AG04449 (cell line): ENCODE measurements around the gene EML6.
A peak's percentile ranks its signal among the peaks of the same experiment; 100 is the strongest.

Source experiments
- CTCF ChIA-PET: fragments of 350-600 bp; formaldehyde crosslinking; extraction: SDS; loops from one replicate; lab custom pipeline; 2021; ENCODE audit warnings: antibody characterized with exemption; lab: Yijun Ruan, JAX
- POLR2A ChIA-PET: fragments of 400-600, 350-600 bp; formaldehyde crosslinking; extraction: SDS; loops from one replicate; lab custom pipeline; 2020; ENCODE audit warnings: antibody characterized with exemption, inconsistent platforms; lab: Yijun Ruan, JAX
- DNase-seq: peaks from one replicate; pipeline ENCODE4 v3.0.0-alpha.2; 2010; ENCODE audit warnings: low read depth, low spot score
- H3K4me3 ChIP-seq: 2 replicates; pipeline ENCODE4 v1.5.1; 2011; ENCODE audit warnings: low read depth, mild to moderate bottlenecking, control low read depth, low read length
- TF ChIP-seq, protein P1 (sequence below): IDR thresholded peaks from one replicate; pipeline ENCODE4 v1.5.1; 2011; ENCODE audit warnings: mild to moderate bottlenecking, moderate library complexity, low read length, control low read depth, inconsistent platforms; ENCODE audit not compliant: insufficient read depth; ENCODE audit errors: missing control alignments

The EML6 gene

GRCh38 chr2:55010915-55011314 is 287.5 kb downstream of the EML6 start:
- no peak for DNase-seq
- TF ChIP-seq, protein P1, sequence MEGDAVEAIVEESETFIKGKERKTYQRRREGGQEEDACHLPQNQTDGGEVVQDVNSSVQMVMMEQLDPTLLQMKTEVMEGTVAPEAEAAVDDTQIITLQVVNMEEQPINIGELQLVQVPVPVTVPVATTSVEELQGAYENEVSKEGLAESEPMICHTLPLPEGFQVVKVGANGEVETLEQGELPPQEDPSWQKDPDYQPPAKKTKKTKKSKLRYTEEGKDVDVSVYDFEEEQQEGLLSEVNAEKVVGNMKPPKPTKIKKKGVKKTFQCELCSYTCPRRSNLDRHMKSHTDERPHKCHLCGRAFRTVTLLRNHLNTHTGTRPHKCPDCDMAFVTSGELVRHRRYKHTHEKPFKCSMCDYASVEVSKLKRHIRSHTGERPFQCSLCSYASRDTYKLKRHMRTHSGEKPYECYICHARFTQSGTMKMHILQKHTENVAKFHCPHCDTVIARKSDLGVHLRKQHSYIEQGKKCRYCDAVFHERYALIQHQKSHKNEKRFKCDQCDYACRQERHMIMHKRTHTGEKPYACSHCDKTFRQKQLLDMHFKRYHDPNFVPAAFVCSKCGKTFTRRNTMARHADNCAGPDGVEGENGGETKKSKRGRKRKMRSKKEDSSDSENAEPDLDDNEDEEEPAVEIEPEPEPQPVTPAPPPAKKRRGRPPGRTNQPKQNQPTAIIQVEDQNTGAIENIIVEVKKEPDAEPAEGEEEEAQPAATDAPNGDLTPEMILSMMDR = no peak
- POLR2A ChIA-PET = no interaction called here
- H3K4me3 ChIP-seq = no peak overlapping the region
- CTCF ChIA-PET = interaction anchor here (0.9 to 11.4 kb wide), 5 partner anchors 9 to 164 kb away, joined by 3 to 109 read pairs (median 5); no protein-coding TSS in a partner anchor

GRCh38 chr2:55011831-55012671 is 288.6 kb downstream of the EML6 start:
- TF ChIP-seq, protein P1 = no peak
- no peak for DNase-seq
- no peak overlapping the region for H3K4me3 ChIP-seq
- CTCF ChIA-PET = interaction anchor here (0.9 to 11.4 kb wide), 6 partner anchors 10 to 164 kb away, joined by 3 to 109 read pairs (median 6); no protein-coding TSS in a partner anchor
- POLR2A ChIA-PET = no interaction called here

DNA sequence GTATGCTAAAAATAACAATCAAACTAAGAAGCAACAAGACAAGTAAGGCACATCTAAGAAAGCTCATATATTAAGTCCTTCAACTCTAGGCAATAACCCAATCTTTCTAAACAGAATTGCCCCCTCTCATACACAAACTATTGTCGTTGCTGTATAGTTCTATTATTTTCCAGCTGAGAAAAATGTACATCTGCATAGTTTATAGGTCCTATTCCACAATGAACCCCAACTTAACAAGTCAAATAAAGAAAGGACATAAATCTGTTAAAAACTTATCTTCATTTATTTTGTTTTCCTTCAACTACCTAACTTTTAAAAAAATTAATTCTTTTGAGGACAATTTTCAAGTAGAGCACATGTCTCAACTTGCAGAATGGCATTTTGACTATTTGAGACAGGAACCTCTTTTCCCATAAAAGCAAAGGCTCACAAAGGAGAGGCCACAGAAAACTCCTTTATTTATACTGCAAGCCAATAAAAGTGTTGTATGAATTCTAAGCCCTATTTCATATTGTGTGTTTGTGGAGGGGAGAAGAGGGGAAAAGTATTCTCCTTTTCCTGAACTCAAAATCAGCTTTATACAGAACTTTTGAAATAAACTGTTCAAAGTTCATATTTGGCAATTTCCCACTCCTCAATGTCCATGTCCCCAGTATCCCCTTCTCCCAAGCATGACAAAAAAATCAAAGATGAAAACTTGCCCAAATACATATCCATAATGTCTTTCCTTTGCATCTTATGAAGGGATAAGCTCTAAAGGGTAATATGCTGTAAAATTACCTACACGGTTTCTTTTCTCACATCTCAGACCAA is 289.4 kb downstream of the EML6 start:
- DNase-seq = no peak
- POLR2A ChIA-PET = no interaction called here

GRCh38 chr2:55013936-55014335 is 290.5 kb downstream of the EML6 start:
- TF ChIP-seq, protein P1 = no peak
- DNase-seq = no peak
- H3K4me3 ChIP-seq = no peak overlapping the region
- ChIA-PET CTCF (interaction anchor here (0.7 to 11.4 kb wide), 11 partner anchors 8 to 176 kb away, joined by 3 to 109 read pairs (median 5); no protein-coding TSS in a partner anchor), POLR2A (no interaction called here)

More for the DNA sequence above, 289.4 kb downstream of the EML6 start:
- no peak overlapping the region for H3K4me3 ChIP-seq
- CTCF ChIA-PET = interaction anchor here (0.9 to 11.4 kb wide), 7 partner anchors 9 to 175 kb away, joined by 3 to 109 read pairs (median 4); no protein-coding TSS in a partner anchor
- TF ChIP-seq, protein P1 = no peak

DNA sequence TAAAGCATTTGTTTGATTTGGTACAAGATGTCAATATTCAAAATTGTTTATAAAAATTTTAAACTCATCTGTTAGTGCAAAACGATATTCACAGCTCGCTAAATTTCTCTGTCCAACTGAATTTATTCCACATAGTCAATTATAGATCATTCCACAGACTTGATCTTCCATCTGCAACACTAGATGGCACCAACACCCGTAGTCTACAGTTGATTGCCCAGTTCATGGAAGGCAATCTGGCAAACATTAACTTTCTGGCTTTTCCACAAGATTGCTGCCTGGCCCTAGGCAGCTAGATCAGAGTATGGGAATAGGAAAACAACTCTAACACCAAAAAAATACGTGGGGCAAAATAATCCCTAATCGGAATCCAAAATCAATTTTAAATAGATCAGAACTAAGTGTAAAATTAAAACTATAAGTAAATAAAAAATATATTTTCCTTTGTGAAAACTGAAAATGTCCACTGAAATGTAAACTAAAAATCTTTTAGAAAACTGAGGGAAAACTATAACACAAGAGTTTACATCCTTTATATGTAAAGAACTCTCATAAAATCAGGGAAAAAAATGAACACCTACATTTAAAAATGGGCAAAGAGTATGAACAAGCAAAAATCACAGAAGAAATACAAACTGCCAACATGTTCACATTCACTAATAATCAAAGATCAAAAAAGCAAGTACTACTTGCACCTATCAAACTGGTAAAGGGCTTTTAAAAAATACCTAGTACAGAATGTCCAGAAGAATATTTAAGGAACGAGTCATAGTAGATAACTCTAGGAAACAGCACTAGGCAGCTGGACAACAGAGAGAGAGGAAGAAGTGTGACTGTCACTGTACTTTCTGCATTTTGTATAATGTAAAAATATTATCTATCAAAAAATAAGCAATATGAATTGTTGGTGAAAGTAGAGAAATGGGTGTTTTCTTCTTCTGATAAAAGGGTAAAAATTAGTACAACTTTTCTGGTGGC is 291.8 kb downstream of the EML6 start:
- TF ChIP-seq, protein P1 = peak; percentile 58
- no peak overlapping the region for H3K4me3 ChIP-seq
- DNase-seq = no peak
- CTCF ChIA-PET = interaction anchor here (0.6 to 11.4 kb wide), 14 partner anchors 10 to 161 kb away, joined by 3 to 109 read pairs (median 5); no protein-coding TSS in a partner anchor
- POLR2A ChIA-PET = interaction anchor here (1.5 kb wide), 1 partner anchor 35 kb away, joined by 5 read pairs; the partner anchor contains the start of gene RTN4
